Central memory CD4-positive, alpha-beta T cell (primary cell): ENCODE measurements around the gene DHH.

ENCODE experiments used
- DNase-seq: peaks from one replicate; pipeline ENCODE4 v3.0.0; 2022

The DHH gene

GRCh38 chr12:49108958-49109404 is 14.4 kb upstream of the DHH start:
- no peak for DNase-seq

- DNase-seq: no peak
Observed at GRCh38 chr12:49105504-49106084, 11.0 kb upstream of the DHH start.

- no peak for DNase-seq
Observed at GRCh38 chr12:49104822-49105221, 10.2 kb upstream of the DHH start.

- DNase-seq: no peak
Observed at GRCh38 chr12:49100380-49100779, 5.8 kb upstream of the DHH start.

- DNase-seq: no peak
Observed at GRCh38 chr12:49098703-49099102, 4.1 kb upstream of the DHH start.

- peak; percentile 43 for DNase-seq
Observed at GRCh38 chr12:49098035-49098451, 3.4 kb upstream of the DHH start.

GRCh38 chr12:49097381-49097780 is 2.8 kb upstream of the DHH start:
- DNase-seq: no peak

- no peak for DNase-seq
Observed at GRCh38 chr12:49094975-49095365, 369 bp upstream of the DHH start.

- DNase-seq: no peak
Observed at GRCh38 chr12:49093792-49094159, 825 bp downstream of the DHH start.

GRCh38 chr12:49092816-49093406 is 1.7 kb downstream of the DHH start:
- DNase-seq: no peak

- DNase-seq: peak; percentile 42
Observed at GRCh38 chr12:49092086-49092815, 2.4 kb downstream of the DHH start.

GRCh38 chr12:49091836-49092085 is 2.8 kb downstream of the DHH start:
- DNase-seq: no peak

- DNase-seq: no peak
Observed at GRCh38 chr12:49091056-49091835, 3.4 kb downstream of the DHH start.

GRCh38 chr12:49089821-49090773 is 4.5 kb downstream of the DHH start:
- DNase-seq: no peak

GRCh38 chr12:49088932-49089330 is 5.7 kb downstream of the DHH start:
- no peak for DNase-seq

GRCh38 chr12:49088150-49088931 is 6.3 kb downstream of the DHH start:
- DNase-seq: peak; percentile 69

- no peak for DNase-seq
Observed at GRCh38 chr12:49086116-49086515, 8.5 kb downstream of the DHH start.

- DNase-seq: no peak
Observed at GRCh38 chr12:49084438-49084837, 10.2 kb downstream of the DHH start.

- no peak for DNase-seq
Observed at GRCh38 chr12:49079793-49080192, 14.8 kb downstream of the DHH start.

- DNase-seq: no peak
Observed at GRCh38 chr12:49070971-49071370, 23.6 kb downstream of the DHH start.

- peak; percentile 98 for DNase-seq
Observed at GRCh38 chr12:49069507-49070346, 24.9 kb downstream of the DHH start, which contains the start of gene RHEBL1. RHEBL1 (minus strand) TSS chr12:49069979; CDS start chr12:49069785, 194 bp downstream.
